ENCODE results near the gene TMPO. TPM values are rescaled to one million over a fixed set of nuclear protein-coding genes. Genes with fewer than 3 reads are reported as not detected.
"Not testable (repeated sequence)": the region's sequence is repeated elsewhere in the genome, so short reads cannot be mapped to it uniquely, and the experiment has no call there.

The TMPO gene
- total RNA-seq, 1 donor from 2014 or later: 103 TPM

DNA sequence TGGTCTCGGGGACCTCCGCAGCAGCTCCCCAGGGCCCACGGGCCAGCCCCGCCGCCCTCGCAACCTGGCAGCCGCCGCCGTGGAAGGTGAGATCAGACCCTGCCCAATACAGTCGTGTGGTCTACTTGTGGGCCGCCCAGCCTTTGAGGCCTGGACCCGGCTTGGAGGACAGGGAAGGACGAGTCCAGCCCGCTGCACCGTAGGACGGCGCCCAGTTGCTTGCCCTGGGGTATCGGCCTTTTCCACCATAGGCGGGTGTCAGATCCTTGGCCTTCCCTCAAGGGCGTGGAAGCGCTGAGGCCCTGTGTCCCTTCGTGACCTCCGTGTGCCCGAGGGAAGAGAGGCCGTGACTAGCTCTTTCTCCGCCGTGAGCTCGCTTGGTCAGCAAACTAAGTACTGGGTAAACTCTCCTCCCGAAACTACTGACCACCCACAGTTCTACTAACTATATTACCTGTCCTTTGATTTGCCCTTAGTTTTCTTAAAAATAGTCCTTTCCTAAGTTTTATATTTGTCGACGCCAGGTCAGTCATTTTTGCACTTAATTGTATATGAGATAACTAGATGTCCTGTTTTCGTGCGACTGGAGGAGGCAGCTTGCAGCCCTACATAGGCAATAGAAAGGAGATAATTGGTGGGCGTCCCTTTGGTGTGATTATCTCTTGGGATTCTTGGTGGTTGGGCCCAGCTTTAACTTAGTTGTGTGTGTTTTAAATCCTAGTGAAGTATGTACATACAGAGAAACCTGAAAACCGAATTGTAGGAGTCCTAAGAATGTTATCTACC lies 78.9 kb downstream of the TMPO start:
- no peak for DNase-seq (ENCODE audit: extremely low spot score in 2 of 2)
- peaks cover 0 to 21% of the 10 kb centered on the region in 2 donors for H3K36me3 ChIP-seq
- peak overlapping the region; percentile 73 to 99 for H3K4me3 ChIP-seq
- intact Hi-C loops (cut with DNase I): loop anchor here (10.0 kb wide), 1 partner anchor 51 kb away; the partner anchor contains the start of genes APAF1 and IKBIP
- H3K4me1 ChIP-seq: peaks cover 18% of the 10 kb centered on the region
- TF ChIP-seq CTCF (IDR thresholded peaks at IDR 0.05) (no peak), POLR2AphosphoS5 (IDR thresholded peaks at IDR 0.05; ENCODE audit: insufficient read depth in 1 of 2, low read depth in 1 of 2) (peak in 1 of 2 donors; percentile 9)
- H3K27ac ChIP-seq: peak overlapping the region; percentile 99
- H3K27me3 ChIP-seq: no peaks in the 10 kb centered on the region
- no peaks in the 10 kb centered on the region for H3K9me3 ChIP-seq

DNA sequence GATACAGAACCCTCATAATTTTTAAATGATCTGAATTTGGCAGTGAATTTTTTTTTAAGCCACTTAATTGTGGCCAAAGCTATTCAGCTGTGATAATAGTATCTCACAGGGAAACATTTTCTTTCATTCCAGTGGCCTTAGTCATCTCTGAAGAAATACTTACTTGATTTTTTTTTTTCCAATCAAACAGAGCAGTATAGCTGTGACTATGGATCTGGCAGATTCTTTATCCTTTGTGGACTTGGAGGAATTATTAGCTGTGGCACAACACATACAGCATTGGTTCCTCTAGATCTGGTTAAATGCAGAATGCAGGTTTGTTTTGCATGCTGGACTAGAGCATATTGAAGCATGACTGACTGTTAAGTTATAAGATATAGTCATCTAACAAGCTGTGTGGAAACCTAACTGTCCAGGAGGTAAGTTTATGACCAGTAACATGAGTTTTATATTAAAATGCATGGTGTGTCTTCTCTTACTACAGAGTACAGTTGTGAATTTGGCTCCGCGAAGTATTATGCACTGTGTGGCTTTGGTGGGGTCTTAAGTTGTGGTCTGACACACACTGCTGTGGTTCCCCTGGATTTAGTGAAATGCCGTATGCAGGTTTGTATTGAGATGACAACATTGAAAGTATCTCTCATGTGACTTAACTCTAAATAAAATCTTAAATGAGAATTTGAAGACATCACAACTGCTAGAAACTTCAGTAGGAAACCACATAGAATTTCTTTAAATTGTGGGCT lies 80.0 kb downstream of the TMPO start:
- peaks cover 0 to 33% of the 10 kb centered on the region in 2 donors for H3K36me3 ChIP-seq
- no peaks in the 10 kb centered on the region for H3K27me3 ChIP-seq
- H3K27ac ChIP-seq: peak overlapping the region; percentile 99
- H3K4me1 ChIP-seq: peaks cover 18% of the 10 kb centered on the region
- intact Hi-C loops (cut with DNase I): loop anchor here (10.0 kb wide), 1 partner anchor 49 kb away; the partner anchor contains the start of genes APAF1 and IKBIP
- H3K4me3 ChIP-seq: peak overlapping the region; percentile 73 to 99
- no peak for TF ChIP-seq POLR2A (IDR thresholded peaks at IDR 0.05)
- no peak for TF ChIP-seq CTCF (IDR thresholded peaks at IDR 0.05)
- no peak for TF ChIP-seq POLR2AphosphoS5 (IDR thresholded peaks at IDR 0.05; ENCODE audit: insufficient read depth in 1 of 2, low read depth in 1 of 2)
- no peak for DNase-seq (ENCODE audit: extremely low spot score in 2 of 2)
- no peaks in the 10 kb centered on the region for H3K9me3 ChIP-seq

GRCh38 chr12:98597313-98597712 lies 81.9 kb downstream of the TMPO start:
- not testable (repeated sequence) for DNase-seq (ENCODE audit: extremely low spot score in 2 of 2); H3K27me3 ChIP-seq; H3K27ac ChIP-seq; H3K4me3 ChIP-seq; H3K9me3 ChIP-seq
- H3K36me3 ChIP-seq: peaks cover 0 to 52% of the 10 kb centered on the region in 2 donors
- peaks cover 18% of the 10 kb centered on the region for H3K4me1 ChIP-seq
- intact Hi-C loops (cut with DNase I): loop anchor here (10.0 kb wide), 1 partner anchor 47 kb away; the partner anchor contains the start of genes APAF1 and IKBIP

Small RNA genes lying within 50 kb of the gene (small RNA-seq; reads per million reads assigned to genes)
- 31.6 reads per million, percentile 96 among the genes with 10 or more reads in this experiment for gene SNORA53

Other genes with a start within 250 kb of the TMPO start
- 281 TPM for gene SLC25A3, start 78.1 kb downstream of the TMPO start, total RNA-seq
- 7.6 TPM for gene IKBIP, start 129.2 kb downstream of the TMPO start, total RNA-seq
- 12.8 TPM for gene APAF1, start 129.7 kb downstream of the TMPO start, total RNA-seq

Measured in vagina (tissue), 2 donors.